HG02970 (cell line): ENCODE measurements around the gene MAPK1.
"Not testable (repeated sequence)": the region's sequence is repeated elsewhere in the genome, so short reads cannot be mapped to it uniquely, and the experiment has no call there.

ENCODE experiments used
- ATAC-seq: cut with Tn5 transposase; IDR thresholded peaks from one replicate; pipeline ENCODE4 v1.9.1; 2021; ENCODE audit warnings: mild to moderate bottlenecking, moderate library complexity, moderate number of reproducible peaks; ENCODE audit not compliant: unreplicated experiment, low FRiP score

Gene MAPK1

GRCh38 chr22:21823740-21824444, 43.6 kb downstream of the MAPK1 start:
- no peak for ATAC-seq

DNA sequence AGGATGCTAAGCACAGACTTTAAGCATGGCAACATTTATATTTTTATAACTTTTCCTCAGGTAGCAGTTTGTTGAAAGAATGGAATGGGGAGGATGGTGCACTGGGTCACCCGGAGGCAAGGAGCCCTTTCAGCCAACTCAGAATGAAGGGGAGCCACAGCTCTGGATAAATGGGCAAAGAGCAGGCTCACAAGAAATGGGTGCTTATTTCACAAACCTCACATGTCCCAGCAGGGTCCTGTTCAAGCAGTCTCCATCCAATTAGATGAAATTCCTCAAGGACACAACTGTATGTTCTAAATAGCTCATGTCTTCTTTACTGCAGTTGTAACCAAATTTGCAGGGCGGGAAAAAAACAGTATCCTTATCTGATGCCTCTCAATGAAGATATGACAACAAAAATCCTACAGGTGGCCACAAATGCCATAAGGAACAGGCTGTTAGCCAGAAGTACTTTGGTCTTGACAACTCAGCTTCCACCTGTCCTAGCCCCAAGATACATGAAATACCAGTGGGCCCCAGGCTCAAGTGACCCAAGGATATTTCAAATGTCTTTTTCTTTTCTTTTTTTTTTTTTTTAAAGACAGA, 48.2 kb downstream of the MAPK1 start:
- ATAC-seq, result no peak

DNA sequence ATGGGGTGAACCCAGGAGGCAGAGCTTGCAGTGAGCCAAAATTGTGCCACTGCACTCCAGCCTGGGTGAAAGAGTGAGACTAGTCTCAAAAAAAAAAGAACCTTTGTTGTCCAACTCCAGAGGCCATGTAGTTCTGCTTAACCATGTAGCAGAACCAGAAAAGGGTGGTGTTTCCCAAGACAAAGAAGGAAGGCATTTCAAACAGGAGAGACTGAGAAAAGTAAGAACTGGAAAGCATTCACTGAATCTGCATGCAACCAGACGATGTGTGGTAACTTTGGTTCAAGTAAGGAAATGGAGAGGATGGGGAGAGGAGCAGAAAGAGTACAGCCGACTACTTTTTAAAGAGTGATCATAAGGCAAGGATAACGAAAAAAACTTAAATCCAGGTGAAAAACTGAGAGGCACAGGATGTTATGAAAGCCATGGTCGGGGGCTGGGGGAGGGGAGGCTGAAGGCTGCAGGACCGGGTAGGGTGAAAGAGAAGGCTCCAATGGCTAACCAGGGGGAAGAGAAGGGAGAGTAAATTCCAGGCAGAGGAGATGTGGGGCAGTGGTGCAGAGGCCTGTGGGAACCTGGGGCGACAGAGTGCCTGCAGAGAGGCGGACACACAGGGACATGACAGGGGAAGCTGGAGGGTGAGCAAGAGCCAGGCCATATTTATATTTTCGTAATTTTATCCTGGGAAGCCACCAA, 48.8 kb downstream of the MAPK1 start:
- ATAC-seq, result no peak

DNA sequence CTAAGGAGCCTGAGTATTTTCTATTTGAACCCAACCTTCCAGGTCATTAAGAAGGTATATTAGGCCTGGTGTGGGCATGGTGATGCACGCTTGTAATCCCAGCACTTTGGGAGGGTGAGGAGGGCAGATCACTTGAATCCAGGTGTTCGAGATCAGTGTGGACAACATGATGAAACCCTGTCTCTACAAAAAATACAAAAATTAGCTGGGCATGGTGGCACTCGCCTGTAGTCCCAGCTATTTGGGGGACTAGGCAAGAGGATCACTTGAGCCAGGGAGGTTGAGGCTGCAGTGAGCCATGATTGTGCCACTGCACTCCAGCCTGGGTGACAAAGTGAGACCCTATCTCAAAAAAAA, 50.0 kb downstream of the MAPK1 start:
- not testable (repeated sequence) for ATAC-seq

DNA sequence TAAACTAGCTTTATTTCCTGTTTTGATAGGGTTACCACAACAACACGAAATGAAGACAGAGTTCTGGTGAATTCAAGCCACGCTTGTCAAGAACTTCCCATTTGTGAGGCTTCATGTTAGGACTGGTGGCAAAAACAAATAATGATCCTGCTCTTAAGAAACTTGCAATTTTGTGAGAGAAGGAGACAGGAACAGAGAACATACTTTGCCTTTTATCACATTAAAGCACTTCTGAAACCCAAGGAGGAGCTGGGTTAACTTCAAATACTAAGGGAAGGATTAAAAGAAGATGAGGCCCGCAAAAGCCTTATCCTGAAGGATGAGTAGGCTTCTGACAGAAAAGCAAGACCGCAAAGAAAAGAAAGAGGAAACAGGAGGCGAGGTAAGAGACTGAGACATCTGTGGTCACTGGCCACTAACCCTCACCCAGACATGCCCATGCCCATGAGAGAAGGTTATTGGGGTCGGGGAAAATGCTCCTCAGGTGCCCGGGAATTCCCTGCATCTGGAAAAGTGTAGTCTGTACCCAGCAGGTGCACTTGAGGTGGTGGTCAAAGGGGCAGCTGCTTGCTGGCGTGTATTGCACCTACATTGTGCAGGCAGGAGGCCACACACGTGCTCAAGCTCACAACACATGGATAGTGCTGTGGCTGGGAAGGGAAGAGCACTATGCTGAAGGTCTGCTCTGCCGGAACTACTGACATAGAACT, 50.5 kb downstream of the MAPK1 start:
- no peak for ATAC-seq

GRCh38 chr22:21816472-21816786, 51.0 kb downstream of the MAPK1 start:
- ATAC-seq, result no peak

DNA sequence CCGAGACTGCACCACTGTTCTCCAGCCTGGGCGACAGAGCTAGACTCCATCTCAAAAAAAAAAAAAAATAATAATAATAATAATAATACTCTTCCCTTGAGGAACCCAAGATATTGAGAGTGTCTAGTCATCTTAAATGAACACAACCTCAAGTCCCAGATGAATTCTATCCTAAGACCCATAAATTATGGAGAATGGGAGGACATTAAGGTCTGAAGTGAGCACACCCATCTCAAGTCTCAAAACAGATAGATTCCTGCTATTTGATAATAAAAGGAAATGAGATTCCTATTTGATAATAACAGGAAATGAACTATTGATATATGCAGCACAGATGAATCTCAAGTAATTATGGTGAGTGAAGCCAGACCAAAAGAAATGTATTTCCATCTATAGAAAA, 51.5 kb downstream of the MAPK1 start:
- ATAC-seq, result no peak

GRCh38 chr22:21815357-21815756, 52.1 kb downstream of the MAPK1 start:
- no peak for ATAC-seq

GRCh38 chr22:21811982-21812381, 55.5 kb downstream of the MAPK1 start:
- no peak for ATAC-seq

DNA sequence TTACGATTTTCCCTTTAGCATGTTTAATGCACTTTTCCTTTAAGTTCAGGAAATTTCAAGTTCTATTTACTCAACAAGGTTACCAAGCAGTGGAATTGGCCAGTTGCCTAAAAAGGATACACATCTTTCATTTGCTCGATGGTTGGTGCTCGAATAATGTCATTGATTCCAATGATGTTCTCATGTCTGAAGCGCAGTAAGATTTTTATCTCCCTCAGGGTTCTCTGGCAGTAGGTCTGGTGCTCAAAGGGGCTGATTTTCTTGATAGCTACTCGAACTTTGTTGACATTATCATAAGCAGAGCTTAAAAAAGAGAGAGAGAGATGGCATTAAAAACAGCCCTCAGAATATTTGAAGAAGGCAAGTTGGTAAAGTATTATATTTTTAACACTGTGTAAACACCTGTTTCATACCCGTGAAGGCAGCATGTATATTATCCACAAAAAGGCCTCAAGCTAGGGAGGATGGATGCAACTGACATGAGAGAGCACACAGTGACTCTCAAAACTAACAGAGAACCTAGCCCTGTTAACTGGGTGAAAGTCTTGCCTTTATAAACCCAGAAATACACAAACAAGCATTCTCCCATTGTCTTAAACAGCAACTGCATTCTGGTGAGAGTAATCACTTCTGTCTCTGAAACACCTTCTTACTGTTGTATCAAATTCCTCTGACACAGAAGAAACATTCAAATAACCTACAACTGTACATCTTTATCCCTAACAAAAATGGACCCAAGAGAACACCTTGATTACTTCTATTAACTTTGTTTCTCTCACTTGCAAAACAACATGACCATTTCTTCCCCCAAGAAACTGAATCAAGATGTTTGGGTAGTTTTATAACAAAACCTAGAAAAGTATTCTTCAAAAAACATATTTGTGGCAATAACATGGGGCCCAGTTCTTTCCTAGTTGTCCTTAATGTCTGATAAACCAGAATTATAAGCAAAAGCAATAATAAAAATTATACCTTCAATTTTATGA, 59.6 kb downstream of the MAPK1 start:
- ATAC-seq, result no peak

DNA sequence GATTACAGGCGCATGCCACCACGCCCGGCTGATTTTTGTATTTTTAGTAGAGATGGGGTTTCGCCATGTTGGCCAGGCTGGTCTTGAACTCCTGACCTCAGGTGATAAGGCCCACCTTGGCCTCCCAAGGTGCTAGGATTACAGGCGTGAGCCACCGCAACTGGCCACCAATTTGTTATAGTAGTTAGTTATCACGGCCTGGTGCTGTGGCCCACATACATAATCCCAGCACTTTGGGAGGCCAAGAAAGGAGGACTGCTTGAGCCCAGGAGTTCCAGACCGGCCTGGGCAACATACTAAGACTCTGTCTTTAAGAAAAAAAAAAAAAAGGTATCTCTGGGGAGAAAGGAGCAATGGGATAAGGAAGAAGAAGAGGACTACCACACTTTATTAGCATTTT, 62.1 kb downstream of the MAPK1 start:
- ATAC-seq, result not testable (repeated sequence)

DNA sequence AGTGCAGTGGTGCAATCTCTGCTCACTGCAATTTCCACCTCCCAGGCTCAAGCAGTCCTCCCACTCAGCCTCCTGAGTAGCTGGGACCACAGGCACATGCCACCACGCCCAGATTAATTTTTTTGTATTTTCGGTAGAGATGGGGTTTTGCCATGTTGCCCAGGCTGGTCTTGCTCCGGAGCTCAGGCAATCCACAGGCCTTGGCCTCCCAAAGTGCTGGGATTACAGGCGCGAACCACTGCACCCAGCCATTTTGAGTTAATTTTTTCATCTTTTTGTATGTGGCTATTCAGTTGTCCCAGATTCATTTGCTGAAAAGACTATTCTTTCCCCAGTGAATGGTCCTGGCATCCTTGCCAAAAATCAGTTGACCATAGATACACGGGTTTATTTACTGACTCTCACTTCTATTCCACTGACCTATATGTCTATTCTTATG, 63.6 kb downstream of the MAPK1 start:
- ATAC-seq, result no peak

GRCh38 chr22:21802673-21803072, 64.8 kb downstream of the MAPK1 start:
- ATAC-seq, result no peak

DNA sequence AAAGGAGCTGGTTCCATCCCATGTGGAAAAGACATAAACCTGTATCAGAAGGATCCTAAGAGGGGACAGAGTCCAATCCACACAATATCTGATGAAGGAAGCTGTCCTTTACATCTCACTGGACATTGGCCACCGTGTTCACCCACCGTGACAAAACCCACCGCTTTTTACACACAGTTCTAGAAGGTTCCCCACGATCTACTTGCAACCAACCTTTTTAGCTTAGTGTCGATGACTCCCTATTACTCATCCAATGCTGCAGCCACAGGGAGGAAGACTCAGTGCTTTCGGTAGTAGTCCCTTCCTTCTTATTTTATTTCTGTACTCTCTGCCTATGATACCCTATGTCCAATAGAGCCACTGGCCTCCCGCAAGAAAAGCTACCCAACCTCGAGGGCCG, 65.4 kb downstream of the MAPK1 start:
- ATAC-seq, result no peak

GRCh38 chr22:21801304-21801644, 66.2 kb downstream of the MAPK1 start:
- ATAC-seq, result not testable (repeated sequence)

DNA sequence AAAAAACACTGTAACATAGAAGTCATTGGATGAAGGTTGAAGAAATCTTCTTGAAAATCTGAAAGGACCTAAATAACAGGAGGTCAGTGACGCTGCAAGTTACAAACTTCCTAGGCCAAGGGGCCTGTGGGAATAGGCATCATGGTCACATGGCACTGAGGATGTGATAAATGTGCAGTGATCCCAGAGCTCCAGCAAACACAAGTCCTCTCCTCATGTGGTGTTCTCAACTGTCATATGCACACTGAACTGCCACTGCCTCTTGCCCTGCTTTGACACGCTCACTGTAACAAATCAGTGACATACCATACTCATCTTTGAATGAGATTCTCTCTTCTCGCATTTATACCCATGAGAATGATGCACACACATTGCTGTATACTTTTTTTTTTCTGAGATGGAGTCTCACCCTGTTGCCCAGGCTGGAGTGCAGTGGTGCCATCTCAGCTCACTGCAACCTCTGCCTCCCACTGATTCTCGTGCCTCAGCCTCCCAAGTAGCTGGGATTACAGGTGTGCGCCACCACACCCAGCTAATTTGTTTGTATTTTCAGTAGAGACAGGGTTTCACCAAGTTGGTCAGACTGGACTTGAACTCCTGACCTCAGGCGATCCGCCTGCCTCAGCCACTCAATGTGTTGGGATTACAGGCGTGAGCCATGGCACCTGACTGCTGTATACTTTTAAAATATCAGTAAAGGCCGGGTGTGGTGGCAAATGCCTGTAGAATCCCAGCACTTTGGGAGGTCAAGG, 66.7 kb downstream of the MAPK1 start:
- no peak for ATAC-seq

DNA sequence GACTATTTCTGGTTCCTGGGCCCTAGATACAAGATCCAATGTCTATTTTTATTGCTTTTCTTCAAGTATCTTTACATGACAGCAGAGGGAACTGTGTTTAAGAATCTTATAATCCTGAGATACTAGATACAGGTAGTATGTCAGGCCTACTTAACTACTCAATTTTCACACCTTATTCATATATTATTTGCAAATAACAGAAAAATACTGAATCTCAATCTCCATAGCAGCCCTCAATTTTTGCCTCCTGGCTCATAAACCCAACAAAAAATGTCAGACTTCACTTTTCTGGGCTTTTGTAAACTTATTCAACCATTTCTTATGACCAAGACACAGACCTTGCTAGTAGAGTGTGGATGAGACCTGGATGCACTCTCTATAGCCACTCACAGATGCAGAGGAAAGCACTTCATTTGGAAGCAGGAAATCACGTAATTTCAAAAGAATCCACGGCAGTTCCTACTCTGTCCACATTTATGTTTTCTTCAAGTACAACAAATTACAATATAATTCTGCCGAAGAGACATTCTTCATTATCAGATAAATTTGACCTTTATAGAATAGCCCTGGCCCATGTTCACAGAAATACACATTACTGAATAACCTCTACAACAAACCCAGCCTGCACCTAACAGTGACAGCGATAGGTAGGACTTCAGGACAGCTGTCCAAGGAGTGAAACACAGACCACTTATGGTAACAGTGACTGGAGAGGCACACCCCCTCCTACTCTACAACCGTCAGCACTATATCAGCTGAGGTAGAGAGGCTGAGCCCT, 69.8 kb downstream of the MAPK1 start:
- ATAC-seq, result no peak

GRCh38 chr22:21796863-21797262, 70.6 kb downstream of the MAPK1 start:
- no peak for ATAC-seq

DNA sequence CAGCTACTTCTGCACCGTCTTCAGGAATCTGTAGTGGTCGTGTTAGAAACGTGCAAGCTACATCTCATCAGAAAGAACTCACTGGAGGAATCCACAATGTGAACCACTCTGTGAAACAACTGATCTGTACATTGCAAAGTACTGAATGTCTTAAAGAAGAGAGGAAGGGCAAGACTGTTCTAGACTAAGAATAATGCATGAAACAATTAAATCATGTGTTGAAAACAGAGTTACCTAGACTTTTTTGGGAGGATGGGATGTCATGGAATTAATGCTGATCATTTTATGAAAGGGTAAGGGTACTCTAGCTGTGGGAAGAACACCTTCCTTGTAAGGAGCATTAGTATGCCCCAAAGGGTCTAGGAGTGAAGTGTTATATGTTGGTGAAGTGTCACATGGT, 71.2 kb downstream of the MAPK1 start:
- ATAC-seq, result no peak
